ENCODE measurements around the gene SPG7. TPM values are rescaled to one million over a fixed set of nuclear protein-coding genes. Genes with fewer than 3 reads are reported as not detected.

The SPG7 gene
- total RNA-seq, 4 donors from 2014 or later, result 65.0 to 104 (median 84.9) TPM

GRCh38 chr16:89546781-89547180 is 38.6 kb downstream of the SPG7 start:
- TF ChIP-seq POLR2A (IDR thresholded peaks at IDR 0.05), result no peak
- TF ChIP-seq, protein P1, sequence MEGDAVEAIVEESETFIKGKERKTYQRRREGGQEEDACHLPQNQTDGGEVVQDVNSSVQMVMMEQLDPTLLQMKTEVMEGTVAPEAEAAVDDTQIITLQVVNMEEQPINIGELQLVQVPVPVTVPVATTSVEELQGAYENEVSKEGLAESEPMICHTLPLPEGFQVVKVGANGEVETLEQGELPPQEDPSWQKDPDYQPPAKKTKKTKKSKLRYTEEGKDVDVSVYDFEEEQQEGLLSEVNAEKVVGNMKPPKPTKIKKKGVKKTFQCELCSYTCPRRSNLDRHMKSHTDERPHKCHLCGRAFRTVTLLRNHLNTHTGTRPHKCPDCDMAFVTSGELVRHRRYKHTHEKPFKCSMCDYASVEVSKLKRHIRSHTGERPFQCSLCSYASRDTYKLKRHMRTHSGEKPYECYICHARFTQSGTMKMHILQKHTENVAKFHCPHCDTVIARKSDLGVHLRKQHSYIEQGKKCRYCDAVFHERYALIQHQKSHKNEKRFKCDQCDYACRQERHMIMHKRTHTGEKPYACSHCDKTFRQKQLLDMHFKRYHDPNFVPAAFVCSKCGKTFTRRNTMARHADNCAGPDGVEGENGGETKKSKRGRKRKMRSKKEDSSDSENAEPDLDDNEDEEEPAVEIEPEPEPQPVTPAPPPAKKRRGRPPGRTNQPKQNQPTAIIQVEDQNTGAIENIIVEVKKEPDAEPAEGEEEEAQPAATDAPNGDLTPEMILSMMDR (IDR thresholded peaks at IDR 0.05), result no peak
- Histone ChIP-seq H3K4me3 (no peak overlapping the region), H3K4me1 (no peaks in the 10 kb centered on the region), H3K36me3 (peaks cover 20 to 96% (median 33%) of the 10 kb centered on the region in 3 donors), H3K27ac (no peak overlapping the region), H3K27me3 (no peaks in the 10 kb centered on the region), H3K9me3 (no peaks in the 10 kb centered on the region)
- WGBS, 2 donors, result 90 to 92% methylated on average over 11 to 15 of the region's 19 CpGs
- no peak for DNase-seq
- intact Hi-C loops (cut with DNase I), result no loop called here

DNA sequence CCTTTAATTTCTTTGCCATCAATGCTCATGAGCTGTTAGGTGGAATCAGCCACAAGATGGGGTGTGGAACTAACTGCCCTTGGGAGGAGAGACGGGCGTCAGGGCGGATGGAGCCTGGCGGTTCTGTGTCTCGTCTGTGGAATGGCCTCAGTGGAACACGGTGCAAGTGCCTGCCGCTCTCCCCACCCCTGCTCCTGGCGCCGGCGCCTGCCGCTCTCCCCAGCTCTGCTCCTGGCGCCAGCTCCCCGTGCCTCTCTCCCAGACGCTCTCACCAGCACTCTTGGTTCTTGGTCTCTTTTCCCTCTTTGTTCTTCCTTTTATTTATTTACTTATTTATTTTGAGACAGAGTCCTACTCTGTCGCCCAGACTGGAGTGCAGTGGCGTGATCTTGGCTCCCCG is 39.1 kb downstream of the SPG7 start:
- peaks cover 20 to 96% (median 38%) of the 10 kb centered on the region in 3 donors for H3K36me3 ChIP-seq
- DNase-seq, result no peak

GRCh38 chr16:89547860-89548259 is 39.7 kb downstream of the SPG7 start:
- DNase-seq, result no peak

More for the DNA sequence above, 39.1 kb downstream of the SPG7 start:
- no peak for TF ChIP-seq POLR2A (IDR thresholded peaks at IDR 0.05)
- TF ChIP-seq, protein P1 (IDR thresholded peaks at IDR 0.05), result no peak
- Histone ChIP-seq H3K4me3 (no peak overlapping the region), H3K9me3 (no peaks in the 10 kb centered on the region), H3K4me1 (no peaks in the 10 kb centered on the region), H3K27me3 (no peaks in the 10 kb centered on the region), H3K27ac (no peak overlapping the region)
- 95 to 96% methylated on average over 14 to 17 of the region's 17 CpGs for WGBS, 2 donors
- intact Hi-C loops (cut with DNase I), result no loop called here

DNA sequence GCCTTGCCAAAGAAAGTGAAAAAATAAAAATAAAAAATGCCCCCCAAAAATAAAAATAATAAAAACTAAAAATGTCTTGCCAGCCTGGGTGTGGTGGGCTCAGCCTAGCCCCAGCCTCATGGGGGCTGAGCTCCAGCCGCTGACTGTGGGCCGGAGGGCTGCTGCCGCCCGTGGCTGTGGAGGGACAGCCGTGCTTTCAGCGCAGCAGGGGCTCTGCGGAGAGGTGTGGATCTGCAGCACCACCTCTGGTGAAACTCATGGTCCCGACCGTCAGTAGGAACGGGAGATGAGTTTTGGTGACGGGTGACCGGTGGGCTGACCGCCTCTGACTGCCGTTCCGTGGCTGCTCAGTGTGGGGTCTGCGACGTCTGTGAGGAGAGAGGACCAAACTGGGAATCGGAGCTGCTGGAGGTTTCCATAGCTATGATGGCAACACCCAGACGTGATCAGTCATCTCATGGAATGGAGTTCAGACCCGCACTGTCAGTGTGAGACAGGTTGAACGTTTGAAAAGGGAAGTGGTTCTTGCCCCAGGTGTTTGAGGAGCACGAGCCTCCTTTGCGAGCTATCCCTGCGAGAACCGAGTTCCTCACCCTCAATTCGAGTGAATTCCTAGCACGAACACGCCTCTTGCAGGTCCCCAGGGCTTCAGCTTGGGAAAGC is 40.3 kb downstream of the SPG7 start:
- DNase-seq, result no peak
- intact Hi-C loops (cut with DNase I), result no loop called here
- TF ChIP-seq, protein P1 (IDR thresholded peaks at IDR 0.05), result no peak
- no peak for TF ChIP-seq POLR2A (IDR thresholded peaks at IDR 0.05)
- Histone ChIP-seq H3K27ac (no peak overlapping the region), H3K9me3 (no peaks in the 10 kb centered on the region), H3K4me3 (no peak overlapping the region), H3K4me1 (no peaks in the 10 kb centered on the region), H3K36me3 (peaks cover 20 to 100% (median 46%) of the 10 kb centered on the region in 3 donors), H3K27me3 (no peaks in the 10 kb centered on the region)
- 84 to 87% methylated on average over 24 to 26 of the region's 28 CpGs for WGBS, 2 donors

More at GRCh38 chr16:89547860-89548259, 39.7 kb downstream of the SPG7 start:
- H3K36me3 ChIP-seq, result peaks cover 20 to 99% (median 43%) of the 10 kb centered on the region in 3 donors
- no peaks in the 10 kb centered on the region for H3K27me3 ChIP-seq
- H3K27ac ChIP-seq, result no peak overlapping the region
- H3K4me3 ChIP-seq, result no peak overlapping the region
- no peaks in the 10 kb centered on the region for H3K9me3 ChIP-seq
- 96 to 100% methylated on average over 4 to 20 of the region's 20 CpGs for WGBS, 2 donors
- H3K4me1 ChIP-seq, result no peaks in the 10 kb centered on the region
- intact Hi-C loops (cut with DNase I), result no loop called here
- no peak for TF ChIP-seq POLR2A (IDR thresholded peaks at IDR 0.05)
- TF ChIP-seq, protein P1 (IDR thresholded peaks at IDR 0.05), result no peak

DNA sequence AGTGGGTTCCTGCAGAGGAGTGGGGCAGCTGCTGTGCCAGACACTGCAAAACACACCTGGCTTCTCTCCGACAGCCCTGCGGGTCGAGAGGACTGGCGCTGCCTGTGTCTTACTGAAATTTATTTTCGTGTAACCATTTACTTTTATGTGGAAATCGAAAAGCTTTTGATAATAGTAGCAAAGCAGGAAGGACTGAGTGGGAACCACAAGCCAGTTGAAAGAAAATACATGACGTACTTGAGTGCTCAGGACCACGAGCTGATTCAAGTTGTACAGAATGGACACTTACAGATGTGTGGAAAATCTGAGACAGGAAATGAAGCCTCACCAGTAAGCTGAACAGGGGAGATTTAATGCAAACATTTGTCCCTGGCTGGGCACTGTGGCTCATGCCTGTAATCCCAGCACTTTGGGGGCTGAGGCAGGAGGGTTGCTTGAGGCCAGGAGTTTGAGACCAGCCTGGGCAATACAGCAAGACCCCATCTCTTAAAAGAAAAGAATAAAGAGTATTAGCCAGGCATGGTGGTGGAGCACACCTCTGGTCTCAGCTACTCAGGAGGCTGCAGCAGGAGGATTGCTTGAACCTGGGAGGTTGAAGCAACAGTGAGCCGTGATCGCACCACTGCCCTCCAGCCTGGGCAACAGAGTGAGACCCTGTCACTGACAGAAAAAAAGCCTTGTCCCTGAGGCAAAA is 41.0 kb downstream of the SPG7 start:
- no peak for DNase-seq
- Histone ChIP-seq H3K9me3 (no peaks in the 10 kb centered on the region), H3K27ac (no peak overlapping the region), H3K4me1 (no peaks in the 10 kb centered on the region), H3K27me3 (no peaks in the 10 kb centered on the region), H3K36me3 (peaks cover 22 to 100% (median 46%) of the 10 kb centered on the region in 3 donors), H3K4me3 (no peak overlapping the region)
- no peak for TF ChIP-seq POLR2A (IDR thresholded peaks at IDR 0.05)
- TF ChIP-seq, protein P1 (IDR thresholded peaks at IDR 0.05), result no peak
- intact Hi-C loops (cut with DNase I), result no loop called here
- 89 to 91% methylated on average over 10 of the region's 10 CpGs for WGBS, 2 donors

All from esophagus squamous epithelium (tissue), 5 donors.